ENCODE data around the gene LOXL4. TPM values are rescaled to one million over a fixed set of nuclear protein-coding genes. Genes with fewer than 3 reads are reported as not detected.
A peak's percentile ranks its signal among the peaks of the same experiment; 100 is the strongest.

The LOXL4 gene
- total RNA-seq, 1 donor from 2014 or later, result not detected

DNA sequence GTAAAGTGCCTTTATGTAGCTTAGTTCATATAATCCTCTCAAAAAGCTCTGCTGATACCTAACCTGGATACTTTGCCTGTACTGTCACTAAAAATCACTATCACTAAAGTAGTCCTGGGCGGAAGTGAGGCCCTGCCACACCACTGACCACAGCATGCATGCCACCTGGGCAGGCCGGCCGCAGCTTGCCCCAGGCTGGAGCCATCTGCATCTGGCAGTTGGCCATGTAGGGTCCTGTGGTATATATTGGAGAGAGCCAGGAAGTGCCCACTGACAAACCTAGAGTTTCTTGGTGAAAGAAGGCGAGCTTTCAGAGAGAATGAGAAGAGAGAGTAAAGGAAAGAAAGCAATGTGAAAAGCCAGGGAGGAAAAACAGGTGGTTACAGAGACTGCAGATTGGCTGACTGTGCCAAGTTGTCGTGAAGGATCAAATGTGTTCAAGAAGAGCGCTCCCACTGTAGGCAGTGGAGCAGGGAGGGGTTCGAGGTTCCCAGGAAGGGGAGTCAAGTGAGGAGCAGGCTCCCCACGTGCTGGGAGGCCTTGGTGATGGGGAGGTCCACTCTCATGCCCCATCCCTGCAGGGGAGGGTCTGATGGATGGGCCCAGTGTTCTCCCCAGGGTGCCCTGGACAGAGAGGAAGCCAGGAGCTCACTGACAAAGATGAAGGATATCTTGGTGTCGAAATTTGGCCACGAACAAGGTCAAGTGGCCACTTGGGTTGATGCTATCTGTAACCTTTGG is 13.6 kb downstream of the LOXL4 start:
- Mint-ChIP-seq H3K9me3 (no peaks in the 10 kb centered on the region), H3K36me3 (ENCODE audit: low read depth) (peaks cover 4% of the 10 kb centered on the region), H3K4me3 (no peak overlapping the region), H3K4me1 (peaks cover 1% of the 10 kb centered on the region), H3K27me3 (no peaks in the 10 kb centered on the region), H3K27ac (no peak overlapping the region)
- peak; percentile 51 for DNase-seq
- intact Hi-C loops (cut with micrococcal nuclease), result no loop called here

DNA sequence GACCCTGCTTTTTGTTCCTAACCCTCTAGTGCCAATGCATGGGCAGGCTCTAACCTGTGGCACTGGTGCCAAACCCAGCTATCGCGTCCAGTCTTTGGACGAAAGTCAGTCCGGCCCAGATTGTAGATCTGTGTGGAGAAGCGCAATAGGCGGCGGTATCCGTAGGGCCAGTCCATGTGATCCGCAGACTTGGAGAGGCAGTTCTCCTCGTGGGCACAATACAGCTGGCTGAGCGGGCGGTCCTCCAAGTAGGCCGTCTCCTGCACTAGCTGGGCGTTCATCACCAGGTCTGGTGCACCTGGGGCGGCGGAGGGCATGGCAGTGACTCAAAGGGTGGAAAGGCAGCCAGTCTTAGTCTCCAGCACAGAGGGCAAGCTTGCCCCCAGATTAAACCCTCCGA is 14.5 kb downstream of the LOXL4 start:
- H3K36me3 Mint-ChIP-seq (ENCODE audit: low read depth), result peaks cover 4% of the 10 kb centered on the region
- H3K27me3 Mint-ChIP-seq, result no peaks in the 10 kb centered on the region
- DNase-seq, result peak; percentile 49
- intact Hi-C loops (cut with micrococcal nuclease), result no loop called here
- no peaks in the 10 kb centered on the region for H3K9me3 Mint-ChIP-seq
- no peak overlapping the region for H3K4me3 Mint-ChIP-seq
- no peak overlapping the region for H3K27ac Mint-ChIP-seq
- peaks cover 1% of the 10 kb centered on the region for H3K4me1 Mint-ChIP-seq

DNA sequence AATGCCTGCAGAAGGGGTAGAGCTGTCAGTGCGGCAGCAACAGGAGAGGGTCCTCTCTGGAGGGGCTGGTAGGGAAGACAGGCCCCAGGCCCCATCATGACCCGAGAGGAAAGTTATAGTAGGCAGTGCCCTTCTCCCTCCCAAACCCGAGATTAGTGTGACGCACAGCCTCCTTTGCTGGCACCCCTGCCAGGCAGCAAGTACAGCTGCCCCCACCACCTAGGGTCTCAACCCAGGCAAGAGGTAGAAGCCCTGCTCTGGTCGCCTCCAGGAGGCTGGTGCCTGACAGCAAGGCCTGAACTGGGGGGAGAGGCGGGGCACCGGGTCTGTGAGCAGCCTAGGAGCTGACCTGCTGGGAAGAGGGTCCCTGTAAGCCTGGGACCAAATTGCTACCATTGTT is 15.5 kb downstream of the LOXL4 start:
- no peak for DNase-seq
- intact Hi-C loops (cut with micrococcal nuclease), result no loop called here
- Mint-ChIP-seq H3K4me3 (no peak overlapping the region), H3K27me3 (no peaks in the 10 kb centered on the region), H3K36me3 (ENCODE audit: low read depth) (peaks cover 10% of the 10 kb centered on the region), H3K9me3 (no peaks in the 10 kb centered on the region), H3K27ac (no peak overlapping the region), H3K4me1 (peaks cover 1% of the 10 kb centered on the region)

DNA sequence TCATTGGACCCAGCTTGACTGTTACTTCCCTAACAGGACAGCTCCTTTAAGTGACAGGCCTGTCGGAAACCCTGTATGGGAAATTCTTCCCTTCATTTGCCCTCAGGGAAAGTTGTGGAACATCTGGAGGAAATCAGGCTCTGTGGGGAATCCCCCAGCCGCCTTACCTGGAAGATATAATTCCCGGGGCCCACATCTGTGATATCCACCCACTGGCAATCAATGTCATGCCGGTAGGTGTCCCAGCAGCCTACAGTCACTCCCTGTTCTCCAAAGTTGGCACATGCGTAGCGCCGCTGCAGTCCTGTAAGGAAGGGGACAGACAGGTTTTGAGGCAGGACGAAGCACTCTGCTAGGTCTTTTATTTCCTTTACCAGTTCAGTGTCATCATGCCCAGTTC is 16.6 kb downstream of the LOXL4 start:
- peaks cover 15% of the 10 kb centered on the region for H3K36me3 Mint-ChIP-seq (ENCODE audit: low read depth)
- intact Hi-C loops (cut with micrococcal nuclease), result no loop called here
- H3K27ac Mint-ChIP-seq, result no peak overlapping the region
- DNase-seq, result no peak
- peaks cover 1% of the 10 kb centered on the region for H3K4me1 Mint-ChIP-seq
- H3K27me3 Mint-ChIP-seq, result no peaks in the 10 kb centered on the region
- no peak overlapping the region for H3K4me3 Mint-ChIP-seq
- H3K9me3 Mint-ChIP-seq, result no peaks in the 10 kb centered on the region

DNA sequence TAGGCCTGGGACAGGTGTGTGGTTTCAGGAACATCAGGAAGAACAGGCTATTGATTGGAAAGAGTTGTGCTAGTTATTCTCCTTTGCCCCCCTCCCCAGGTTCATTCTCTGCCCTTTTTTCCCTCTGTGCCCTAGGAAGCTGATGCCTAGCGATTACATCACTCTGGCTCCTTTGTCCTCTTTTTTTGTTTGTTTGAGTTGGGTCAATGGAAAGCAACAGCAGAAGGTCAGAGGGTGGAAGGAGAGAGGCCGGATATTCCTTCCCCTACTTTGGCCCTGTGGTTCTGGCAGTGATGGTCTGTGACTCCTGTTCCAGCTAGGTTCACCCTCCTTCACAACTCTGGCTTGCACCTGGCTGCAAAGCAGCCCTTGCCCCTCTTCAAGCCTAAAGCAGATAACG is 18.9 kb downstream of the LOXL4 start:
- no peak overlapping the region for H3K27ac Mint-ChIP-seq
- H3K9me3 Mint-ChIP-seq, result no peaks in the 10 kb centered on the region
- DNase-seq, result no peak
- H3K4me3 Mint-ChIP-seq, result no peak overlapping the region
- H3K4me1 Mint-ChIP-seq, result peaks cover 1% of the 10 kb centered on the region
- intact Hi-C loops (cut with micrococcal nuclease), result loop anchor here (10.0 kb wide), 1 partner anchor 74 kb away; no protein-coding TSS in a partner anchor
- H3K27me3 Mint-ChIP-seq, result no peaks in the 10 kb centered on the region
- peaks cover 33% of the 10 kb centered on the region for H3K36me3 Mint-ChIP-seq (ENCODE audit: low read depth)

DNA sequence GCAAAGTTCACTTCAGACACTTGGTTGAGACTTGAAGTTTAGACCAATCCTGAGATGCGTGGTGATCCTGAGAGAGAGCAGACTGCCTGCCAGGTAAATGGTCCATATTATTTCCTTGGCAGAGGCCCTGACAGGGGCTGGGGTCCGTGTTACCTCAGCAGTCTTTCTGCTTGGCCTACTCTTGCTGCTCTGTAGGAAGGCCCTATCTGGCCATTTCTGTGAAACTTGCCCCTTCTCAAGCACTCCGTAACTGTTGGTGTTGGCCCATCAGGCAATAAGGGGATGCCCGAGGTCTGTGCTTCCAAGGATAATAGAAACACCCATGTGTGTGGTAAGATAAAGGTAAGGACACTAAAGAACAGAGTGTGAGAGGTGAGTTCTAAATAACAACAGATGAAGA is 20.0 kb downstream of the LOXL4 start:
- intact Hi-C loops (cut with micrococcal nuclease), result loop anchor here (10.0 kb wide), 1 partner anchor 73 kb away; no protein-coding TSS in a partner anchor
- no peaks in the 10 kb centered on the region for H3K9me3 Mint-ChIP-seq
- peaks cover 37% of the 10 kb centered on the region for H3K36me3 Mint-ChIP-seq (ENCODE audit: low read depth)
- no peak overlapping the region for H3K4me3 Mint-ChIP-seq
- H3K27me3 Mint-ChIP-seq, result no peaks in the 10 kb centered on the region
- no peak for DNase-seq
- no peak overlapping the region for H3K27ac Mint-ChIP-seq
- H3K4me1 Mint-ChIP-seq, result peaks cover 1% of the 10 kb centered on the region

DNA sequence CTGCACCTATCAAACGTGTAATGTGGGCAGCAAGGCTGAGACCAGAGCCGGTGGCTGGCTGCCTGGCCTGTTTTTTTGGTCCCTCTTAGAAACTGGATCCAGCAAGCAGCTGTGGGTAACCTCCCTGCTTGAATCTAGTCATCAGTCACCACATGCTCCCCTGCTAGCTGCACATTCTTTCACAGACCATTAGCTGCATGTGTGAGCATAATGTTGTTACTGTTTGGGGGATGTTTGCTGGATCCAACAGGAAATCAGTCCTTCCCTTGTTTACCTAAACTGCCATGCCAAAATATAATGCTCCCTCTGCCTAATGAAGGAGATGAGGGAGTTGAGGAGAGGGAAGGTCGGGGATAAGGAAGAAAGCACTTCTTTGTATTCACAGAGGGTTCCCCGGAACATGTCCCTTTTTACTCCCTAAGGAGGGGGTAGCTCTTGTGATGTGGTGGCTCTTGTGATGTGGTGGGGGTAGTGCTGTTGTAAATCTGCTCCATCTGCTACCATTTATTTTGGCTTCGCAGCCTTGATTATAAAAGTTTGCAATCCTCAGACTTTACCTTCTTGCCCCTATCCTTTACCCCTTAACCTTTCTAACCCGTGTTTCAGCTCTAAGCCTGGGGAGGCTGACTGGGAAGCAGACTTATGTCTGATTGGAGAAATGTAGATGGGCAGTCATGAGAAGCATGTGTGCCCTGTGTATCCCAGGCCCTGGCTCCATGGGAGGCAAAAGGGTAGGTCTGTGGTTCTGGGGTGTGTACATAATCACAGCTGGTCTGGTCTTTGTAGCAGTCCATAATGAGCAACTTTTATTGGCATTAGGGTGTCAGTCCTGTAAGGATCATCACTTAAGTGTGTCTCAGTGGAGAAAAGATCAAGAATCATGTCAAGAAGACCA is 20.8 kb downstream of the LOXL4 start:
- Mint-ChIP-seq H3K27me3 (no peaks in the 10 kb centered on the region), H3K27ac (no peak overlapping the region), H3K36me3 (ENCODE audit: low read depth) (peaks cover 44% of the 10 kb centered on the region), H3K4me1 (peaks cover 1% of the 10 kb centered on the region), H3K4me3 (no peak overlapping the region), H3K9me3 (no peaks in the 10 kb centered on the region)
- intact Hi-C loops (cut with micrococcal nuclease), result loop anchor here (10.0 kb wide), 1 partner anchor 72 kb away; no protein-coding TSS in a partner anchor
- no peak for DNase-seq

DNA sequence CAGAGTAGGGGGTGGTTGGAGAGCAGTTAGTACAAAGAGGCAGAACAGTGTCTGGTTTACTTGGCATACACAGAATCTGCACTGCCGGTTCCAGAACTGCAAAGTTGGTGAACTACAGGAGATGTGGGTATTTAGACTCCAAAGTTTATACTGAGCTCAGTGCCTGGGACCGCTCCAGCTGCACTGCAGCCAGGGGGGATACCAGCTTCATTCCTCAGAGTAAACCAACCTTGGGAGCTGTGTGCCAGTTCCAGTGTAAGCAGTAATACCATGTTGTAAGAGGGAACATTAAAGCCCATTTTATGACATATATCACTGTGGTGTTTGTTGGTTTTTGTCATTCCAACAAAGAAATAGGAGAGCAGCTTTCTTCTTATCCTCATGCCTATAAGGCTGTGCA is 23.4 kb downstream of the LOXL4 start:
- Mint-ChIP-seq H3K4me1 (no peaks in the 10 kb centered on the region), H3K27ac (no peak overlapping the region), H3K36me3 (ENCODE audit: low read depth) (peaks cover 50% of the 10 kb centered on the region), H3K4me3 (no peak overlapping the region), H3K9me3 (no peaks in the 10 kb centered on the region), H3K27me3 (no peaks in the 10 kb centered on the region)
- no peak for DNase-seq
- intact Hi-C loops (cut with micrococcal nuclease), result loop anchor here (10.0 kb wide), 1 partner anchor 70 kb away; no protein-coding TSS in a partner anchor

DNA sequence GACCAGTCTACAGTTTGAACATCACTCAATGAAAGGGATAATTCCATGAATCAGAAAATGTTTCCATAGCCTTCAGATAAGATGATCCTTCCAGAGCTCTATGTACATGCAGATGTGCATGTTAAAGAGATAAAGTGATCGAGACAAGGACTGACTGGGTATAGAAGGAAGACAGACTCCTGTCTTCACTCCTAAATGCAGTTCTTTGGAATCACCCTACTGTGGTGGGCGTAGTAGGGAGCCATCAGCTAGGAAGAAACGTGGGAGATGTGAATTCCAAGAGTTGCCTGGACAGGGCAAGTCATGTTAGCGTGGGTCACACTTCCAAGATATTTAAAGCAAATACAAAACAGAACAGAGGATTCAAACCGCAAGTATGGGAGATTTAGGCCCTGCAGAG is 23.9 kb downstream of the LOXL4 start:
- Mint-ChIP-seq H3K9me3 (no peaks in the 10 kb centered on the region), H3K27ac (no peak overlapping the region), H3K27me3 (no peaks in the 10 kb centered on the region), H3K4me1 (no peaks in the 10 kb centered on the region), H3K4me3 (no peak overlapping the region), H3K36me3 (ENCODE audit: low read depth) (peaks cover 49% of the 10 kb centered on the region)
- intact Hi-C loops (cut with micrococcal nuclease), result loop anchor here (10.0 kb wide), 1 partner anchor 69 kb away; no protein-coding TSS in a partner anchor
- no peak for DNase-seq

DNA sequence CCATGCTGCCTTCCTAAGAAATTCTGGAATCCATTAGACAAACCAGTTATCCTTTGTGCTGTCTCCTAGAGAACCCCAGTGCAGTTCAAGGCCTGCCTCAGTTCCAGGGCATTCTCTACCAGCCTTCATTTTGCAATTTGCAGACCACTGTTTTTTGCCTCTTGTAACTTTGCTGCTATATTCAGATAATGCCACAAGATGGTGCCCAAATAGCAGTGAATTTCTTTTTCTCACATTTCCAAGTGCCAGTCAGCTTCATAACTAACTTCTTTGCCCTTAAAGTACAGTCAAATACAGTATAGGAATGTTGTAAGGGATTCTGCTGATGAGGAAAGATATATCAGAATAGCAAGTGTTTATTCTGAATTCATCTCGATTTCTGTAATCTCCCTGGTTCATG is 25.2 kb downstream of the LOXL4 start:
- intact Hi-C loops (cut with micrococcal nuclease), result loop anchor here (10.0 kb wide), 1 partner anchor 68 kb away; no protein-coding TSS in a partner anchor
- Mint-ChIP-seq H3K9me3 (no peaks in the 10 kb centered on the region), H3K36me3 (ENCODE audit: low read depth) (peaks cover 47% of the 10 kb centered on the region), H3K4me3 (no peak overlapping the region), H3K4me1 (no peaks in the 10 kb centered on the region), H3K27ac (no peak overlapping the region), H3K27me3 (no peaks in the 10 kb centered on the region)
- no peak for DNase-seq

DNA sequence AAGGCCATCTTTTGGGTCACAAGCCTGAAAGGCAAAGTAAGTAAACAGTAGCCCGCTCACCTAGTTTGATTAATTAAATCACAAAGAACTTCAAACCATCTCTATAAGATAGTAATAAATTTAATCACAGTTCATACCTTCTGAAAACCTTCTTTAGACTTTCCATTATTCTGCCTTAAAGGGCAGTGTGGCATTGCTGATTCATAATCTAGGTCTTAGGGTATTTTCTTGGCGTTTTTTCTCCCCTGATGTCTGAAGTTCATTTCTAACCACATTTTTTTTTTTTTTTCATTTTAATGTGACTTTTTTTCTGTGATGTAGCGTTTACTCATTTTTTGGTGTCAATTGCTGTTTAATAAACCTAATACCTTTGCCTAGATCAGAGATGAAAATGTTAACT is 27.5 kb downstream of the LOXL4 start:
- Mint-ChIP-seq H3K9me3 (no peaks in the 10 kb centered on the region), H3K27ac (no peak overlapping the region), H3K4me3 (no peak overlapping the region), H3K27me3 (no peaks in the 10 kb centered on the region), H3K4me1 (no peaks in the 10 kb centered on the region), H3K36me3 (ENCODE audit: low read depth) (peaks cover 52% of the 10 kb centered on the region)
- intact Hi-C loops (cut with micrococcal nuclease), result loop anchor here (10.0 kb wide), 1 partner anchor 66 kb away; no protein-coding TSS in a partner anchor
- DNase-seq, result no peak

DNA sequence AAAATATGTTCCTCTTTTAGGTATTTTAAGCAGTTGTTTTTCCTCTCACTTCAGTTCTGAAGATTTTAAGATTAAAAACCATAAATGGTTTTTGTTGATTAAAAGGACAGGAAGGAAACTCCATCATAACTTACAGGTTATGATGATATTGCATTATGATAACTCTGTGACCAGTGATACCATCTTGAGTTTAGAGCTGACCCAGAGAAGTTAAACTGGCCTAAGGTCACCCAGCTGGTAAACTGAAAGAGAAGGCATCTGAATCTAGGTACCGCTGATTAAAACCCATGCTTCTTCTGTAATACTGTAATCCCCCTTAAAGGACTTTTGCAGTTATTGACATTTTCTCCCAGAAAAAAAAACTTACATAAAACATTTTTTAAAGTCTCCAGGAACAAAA is 29.6 kb downstream of the LOXL4 start:
- no peak for DNase-seq
- intact Hi-C loops (cut with micrococcal nuclease), result no loop called here
- Mint-ChIP-seq H3K4me1 (no peaks in the 10 kb centered on the region), H3K36me3 (ENCODE audit: low read depth) (peaks cover 45% of the 10 kb centered on the region), H3K9me3 (no peaks in the 10 kb centered on the region), H3K27me3 (no peaks in the 10 kb centered on the region), H3K27ac (no peak overlapping the region), H3K4me3 (no peak overlapping the region)

DNA sequence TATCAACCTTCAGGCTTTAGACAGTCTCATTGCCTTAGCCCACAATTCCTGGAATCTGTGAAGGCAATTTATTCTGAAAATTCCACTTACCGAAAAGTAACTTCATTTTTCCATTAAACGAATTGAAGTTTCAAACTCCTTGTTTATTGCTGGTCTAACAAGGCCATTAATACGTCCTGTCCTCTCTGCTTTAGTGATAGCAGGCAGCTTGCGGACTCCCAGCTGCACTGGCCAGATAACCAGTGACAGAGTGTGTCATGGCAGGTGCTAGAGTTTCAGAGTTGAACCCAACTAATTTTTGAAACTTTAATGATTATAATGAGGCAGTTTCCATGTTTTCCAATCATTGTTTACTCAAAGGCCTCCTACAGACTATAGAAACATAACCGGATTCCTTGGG is 31.1 kb downstream of the LOXL4 start:
- no peak overlapping the region for H3K27ac Mint-ChIP-seq
- DNase-seq, result no peak
- H3K36me3 Mint-ChIP-seq (ENCODE audit: low read depth), result peaks cover 41% of the 10 kb centered on the region
- H3K9me3 Mint-ChIP-seq, result no peaks in the 10 kb centered on the region
- no peak overlapping the region for H3K4me3 Mint-ChIP-seq
- H3K27me3 Mint-ChIP-seq, result no peaks in the 10 kb centered on the region
- H3K4me1 Mint-ChIP-seq, result no peaks in the 10 kb centered on the region
- intact Hi-C loops (cut with micrococcal nuclease), result no loop called here

DNA sequence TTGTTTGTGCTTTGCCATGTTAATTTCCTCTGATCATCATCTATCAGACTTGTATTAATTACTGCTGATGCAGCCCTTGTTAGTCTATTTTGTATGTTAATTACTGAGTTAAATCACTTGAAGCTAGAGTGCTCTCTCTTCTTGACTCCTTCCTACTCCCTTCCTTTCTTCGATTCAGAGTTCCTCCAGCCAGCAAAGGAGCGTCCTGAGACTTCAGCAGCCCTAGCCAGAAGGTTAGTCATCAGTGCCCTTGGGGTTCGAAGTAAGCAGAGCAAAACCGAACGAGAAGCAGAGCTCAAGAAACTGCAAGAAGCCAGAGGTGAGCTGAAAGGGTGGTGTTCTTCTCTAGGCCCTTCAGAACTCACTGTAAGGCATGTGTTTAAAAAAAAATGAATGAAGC is 32.1 kb downstream of the LOXL4 start:
- H3K27ac Mint-ChIP-seq, result no peak overlapping the region
- intact Hi-C loops (cut with micrococcal nuclease), result no loop called here
- H3K9me3 Mint-ChIP-seq, result no peaks in the 10 kb centered on the region
- H3K27me3 Mint-ChIP-seq, result no peaks in the 10 kb centered on the region
- no peaks in the 10 kb centered on the region for H3K4me1 Mint-ChIP-seq
- H3K36me3 Mint-ChIP-seq (ENCODE audit: low read depth), result peaks cover 36% of the 10 kb centered on the region
- DNase-seq, result no peak
- no peak overlapping the region for H3K4me3 Mint-ChIP-seq

All from activated CD4-positive, alpha-beta T cell treated with anti-CD3 and anti-CD28 coated beads, Interleukin-2, amount 10 ng/mL, durations not matched to agents 24 days and 14 days (primary cell).